ENCODE data around the gene KDM2B. TPM values are rescaled to one million over a fixed set of nuclear protein-coding genes. Genes with fewer than 3 reads are reported as not detected.
A peak's percentile ranks its signal among the peaks of the same experiment; 100 is the strongest.

The KDM2B gene
- total and polyA plus RNA-seq, 10 of the 15 experiments (the other 5 are each of a cell fraction or from before 2014, with no cell fraction given), result 13.6 to 124 (median 40.4) TPM

DNA sequence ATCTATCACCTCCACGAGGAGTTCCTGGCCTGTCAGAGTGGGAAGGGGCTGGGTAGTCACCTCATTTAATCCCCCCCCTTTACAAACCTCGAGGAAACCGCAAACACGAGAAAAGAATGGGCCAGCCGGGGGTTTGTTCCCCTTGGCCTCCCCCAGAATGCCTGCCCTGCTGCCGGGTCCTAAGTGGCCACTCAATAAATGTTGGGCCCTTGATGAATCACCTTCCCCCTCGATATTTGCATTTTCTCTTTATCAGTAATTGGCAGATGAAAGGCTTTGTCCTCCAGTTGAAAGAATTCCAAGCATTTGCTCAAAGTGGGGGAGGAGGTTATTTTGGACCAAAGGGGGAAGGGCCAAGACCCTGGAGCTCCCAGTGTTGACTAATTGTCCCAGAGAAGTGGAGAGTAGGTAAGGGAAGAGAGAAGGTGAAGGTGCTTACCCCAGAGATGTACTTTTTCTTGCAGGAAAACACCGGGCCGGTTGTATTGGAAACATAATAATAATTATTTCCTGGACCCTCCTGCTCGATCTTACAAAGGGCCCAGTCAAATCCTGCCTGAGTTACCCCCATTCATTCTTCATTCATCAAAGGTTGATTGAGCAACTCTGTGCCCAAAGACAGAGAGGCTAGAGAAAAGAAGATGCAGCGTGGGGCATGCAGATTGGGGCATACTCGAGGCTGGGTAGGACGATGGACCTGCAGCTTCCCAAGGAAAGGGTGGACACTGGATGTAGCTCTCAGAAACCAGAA is 1.9 kb upstream of the KDM2B start:
- Histone ChIP-seq H3K27ac (ENCODE audit: control insufficient read depth, insufficient read depth) (no peak overlapping the region), H3K9me3 (replicated peaks; ENCODE audit: control insufficient read depth, insufficient read depth, low read length) (no peaks in the 10 kb centered on the region), H4K20me1 (ENCODE audit: control insufficient read depth, insufficient read depth) (no peaks in the 10 kb centered on the region), H3K4me2 (ENCODE audit: control insufficient read depth, insufficient read depth) (peak overlapping the region; percentile 59), H3K4me1 (ENCODE audit: control insufficient read depth, insufficient read depth, low read length) (peaks cover 11% of the 10 kb centered on the region), H3K79me2 (ENCODE audit: control insufficient read depth, insufficient read depth, low read length) (peaks cover 11% of the 10 kb centered on the region), H3K4me3 (peak overlapping the region; percentile 50; the same call in 1 of the 2 replicates), H3K36me3 (ENCODE audit: control insufficient read depth in 2 of 2, insufficient read depth in 2 of 2, low read length in 1 of 2) (no peaks in the 10 kb centered on the region), H3K9ac (ENCODE audit: control insufficient read depth, insufficient read depth, low read length) (no peak overlapping the region; the same call in 1 of the 2 replicates), H2AFZ (ENCODE audit: control insufficient read depth, low read depth, low read length) (no peak overlapping the region; the same call in 1 of the 2 replicates), H3K27me3 (replicated peaks in 1 of 2; ENCODE audit: control insufficient read depth in 2 of 2, insufficient read depth in 2 of 2, low read length in 1 of 2) (no peaks in the 10 kb centered on the region)
- TF ChIP-seq YY1 (IDR thresholded peaks at IDR 0.05; ENCODE audit: low read depth, low read length) (0 out of 2 replicates have a peak, but pooled peaks have one; percentile 2), IKZF2 (IDR thresholded peaks at IDR 0.05) (0 out of 4 replicates have a peak, but pooled peaks of 1 of the 2 experiments have one; percentile 18), BACH1 (IDR thresholded peaks at IDR 0.05; ENCODE audit: borderline replicate concordance) (no peak)
- 51% methylated on average over 13 of the region's 13 CpGs for WGBS (ENCODE audit: insufficient coverage, insufficient replicate concordance, low lambda C conversion rate, missing lambda C conversion rate)
- BruUV-seq (replicated peaks), result TSS peak; percentile 72
- ChIA-PET RAD21 (ENCODE audit: unreplicated experiment) (interaction anchor here (0.8 to 2.2 kb wide), 6 partner anchors 30 to 212 kb away, joined by 3 to 10 read pairs (median 4); no protein-coding TSS in a partner anchor), CTCF (interaction anchor here (0.8 to 2.4 kb wide), 5 partner anchors 23 to 82 kb away, joined by 3 to 7 read pairs (median 4); partner anchors contain the start of gene ORAI1), SMC1A (ENCODE audit: uncharacterized antibody, unreplicated experiment) (interaction anchor here (1.0 to 7.3 kb wide), 9 partner anchors 16 to 62 kb away, joined by 3 to 40 read pairs (median 4); partner anchors contain the start of gene ORAI1), POLR2A (interaction anchor here (0.5 to 8.1 kb wide), 4 partner anchors 31 to 84 kb away, joined by 6 to 87 read pairs (median 8); no protein-coding TSS in a partner anchor)
- intact Hi-C loops (cut with micrococcal nuclease; ENCODE audit: unreplicated experiment) (no loop called here), in situ Hi-C loops (cut with MboI) (no loop called here)
- DNase-seq (ENCODE audit: low read depth, low spot score), result no peak
- no peak for FAIRE-seq
- ATAC-seq, result no peak

Measured in GM12878 (cell line).